ENCODE results near the gene CLDN11. TPM values are rescaled to one million over a fixed set of nuclear protein-coding genes. Genes with fewer than 3 reads are reported as not detected.

CLDN11 gene
- total RNA-seq, 2 donors from 2014 or later: 11.8 to 668 TPM

DNA sequence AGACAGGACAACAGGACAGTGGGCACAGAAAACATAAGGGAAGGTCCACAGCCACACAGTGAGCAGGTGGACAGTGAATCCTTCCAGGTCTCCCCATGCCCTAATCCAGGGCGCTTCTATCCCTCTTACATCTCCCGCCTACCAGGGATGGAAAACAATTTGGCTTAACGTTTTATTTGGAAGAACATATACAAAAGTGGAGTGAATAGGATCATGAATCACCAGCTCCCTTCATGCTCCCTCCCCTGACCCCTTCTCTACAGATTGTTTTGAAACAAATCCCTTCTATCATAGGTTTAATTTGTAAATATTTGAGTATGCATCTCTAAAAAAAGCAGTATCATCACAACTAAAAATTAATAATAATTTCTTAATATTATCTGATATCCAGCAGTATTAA, 52.5 kb downstream of the CLDN11 start:
- Histone ChIP-seq H3K27me3 (replicated peaks; ENCODE audit: insufficient read depth) (no peaks in the 10 kb centered on the region), H3K27ac (no peak overlapping the region), H3K9me3 (no peaks in the 10 kb centered on the region), H3K4me3 (no peak overlapping the region), H3K4me1 (replicated peaks) (peaks cover 12% of the 10 kb centered on the region), H3K36me3 (no peaks in the 10 kb centered on the region)
- 59% methylated on average over 3 of the region's 3 CpGs for WGBS
- no peak for DNase-seq (ENCODE audit: low spot score)
- TF ChIP-seq POLR2AphosphoS5 (IDR thresholded peaks at IDR 0.05): no peak
- TF ChIP-seq POLR2A (IDR thresholded peaks at IDR 0.05): no peak
- TF ChIP-seq, protein P1, sequence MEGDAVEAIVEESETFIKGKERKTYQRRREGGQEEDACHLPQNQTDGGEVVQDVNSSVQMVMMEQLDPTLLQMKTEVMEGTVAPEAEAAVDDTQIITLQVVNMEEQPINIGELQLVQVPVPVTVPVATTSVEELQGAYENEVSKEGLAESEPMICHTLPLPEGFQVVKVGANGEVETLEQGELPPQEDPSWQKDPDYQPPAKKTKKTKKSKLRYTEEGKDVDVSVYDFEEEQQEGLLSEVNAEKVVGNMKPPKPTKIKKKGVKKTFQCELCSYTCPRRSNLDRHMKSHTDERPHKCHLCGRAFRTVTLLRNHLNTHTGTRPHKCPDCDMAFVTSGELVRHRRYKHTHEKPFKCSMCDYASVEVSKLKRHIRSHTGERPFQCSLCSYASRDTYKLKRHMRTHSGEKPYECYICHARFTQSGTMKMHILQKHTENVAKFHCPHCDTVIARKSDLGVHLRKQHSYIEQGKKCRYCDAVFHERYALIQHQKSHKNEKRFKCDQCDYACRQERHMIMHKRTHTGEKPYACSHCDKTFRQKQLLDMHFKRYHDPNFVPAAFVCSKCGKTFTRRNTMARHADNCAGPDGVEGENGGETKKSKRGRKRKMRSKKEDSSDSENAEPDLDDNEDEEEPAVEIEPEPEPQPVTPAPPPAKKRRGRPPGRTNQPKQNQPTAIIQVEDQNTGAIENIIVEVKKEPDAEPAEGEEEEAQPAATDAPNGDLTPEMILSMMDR (IDR thresholded peaks at IDR 0.05): no peak
- intact Hi-C loops (cut with DNase I): no loop called here

GRCh38 chr3:170473358-170473757, 54.7 kb downstream of the CLDN11 start:
- Histone ChIP-seq H3K9me3 (no peaks in the 10 kb centered on the region), H3K27me3 (replicated peaks; ENCODE audit: insufficient read depth) (no peaks in the 10 kb centered on the region), H3K27ac (no peak overlapping the region), H3K4me1 (replicated peaks) (peaks cover 12% of the 10 kb centered on the region), H3K4me3 (no peak overlapping the region), H3K36me3 (no peaks in the 10 kb centered on the region)
- WGBS: 61% methylated on average over 3 of the region's 3 CpGs
- DNase-seq (ENCODE audit: low spot score): no peak
- TF ChIP-seq, protein P1 (IDR thresholded peaks at IDR 0.05): no peak
- no peak for TF ChIP-seq POLR2A (IDR thresholded peaks at IDR 0.05)
- intact Hi-C loops (cut with DNase I): no loop called here

DNA sequence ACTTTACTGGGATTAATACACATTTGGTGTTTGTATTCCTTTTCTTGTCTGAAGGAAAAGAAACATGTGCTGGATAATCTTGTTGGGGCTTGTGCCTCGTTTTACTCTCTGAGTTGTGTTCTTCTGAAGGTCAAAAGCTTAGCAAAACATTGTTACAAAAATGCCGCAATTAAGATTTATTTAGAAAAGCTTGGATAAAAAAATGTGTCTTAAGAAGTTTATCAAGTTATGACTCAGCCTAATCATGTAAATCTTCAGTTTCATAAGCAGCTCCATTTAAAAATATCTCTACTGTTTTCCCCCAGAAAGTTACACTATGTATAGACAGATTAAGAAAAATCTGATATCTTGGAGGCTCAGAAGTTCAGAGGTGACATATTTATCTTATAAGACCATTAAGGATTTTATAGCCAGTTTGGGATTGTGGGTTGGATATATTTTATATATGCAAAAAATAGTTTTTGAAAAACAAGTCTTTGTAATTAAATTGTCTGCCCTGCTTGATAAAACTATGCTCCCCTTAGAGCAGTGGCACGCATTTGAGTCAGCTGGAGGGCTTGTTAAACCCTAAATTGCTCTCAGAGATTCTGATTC, 56.5 kb downstream of the CLDN11 start:
- Histone ChIP-seq H3K36me3 (no peaks in the 10 kb centered on the region), H3K27me3 (replicated peaks; ENCODE audit: insufficient read depth) (no peaks in the 10 kb centered on the region), H3K4me1 (replicated peaks) (no peaks in the 10 kb centered on the region), H3K4me3 (no peak overlapping the region), H3K27ac (no peak overlapping the region), H3K9me3 (no peaks in the 10 kb centered on the region)
- no peak for DNase-seq (ENCODE audit: low spot score)
- WGBS: 45% methylated on average over 3 of the region's 3 CpGs
- intact Hi-C loops (cut with DNase I): no loop called here
- TF ChIP-seq, protein P1 (IDR thresholded peaks at IDR 0.05): no peak
- TF ChIP-seq POLR2AphosphoS5 (IDR thresholded peaks at IDR 0.05) (no peak), POLR2A (IDR thresholded peaks at IDR 0.05) (no peak)

GRCh38 chr3:170476291-170476690, 57.6 kb downstream of the CLDN11 start:
- H3K36me3 ChIP-seq: no peaks in the 10 kb centered on the region
- 84% methylated on average over 6 of the region's 6 CpGs for WGBS
- intact Hi-C loops (cut with DNase I): no loop called here
- no peak for DNase-seq (ENCODE audit: low spot score)
- no peaks in the 10 kb centered on the region for H3K9me3 ChIP-seq
- H3K27me3 ChIP-seq (replicated peaks; ENCODE audit: insufficient read depth): no peaks in the 10 kb centered on the region
- no peak overlapping the region for H3K27ac ChIP-seq
- no peaks in the 10 kb centered on the region for H3K4me1 ChIP-seq (replicated peaks)
- H3K4me3 ChIP-seq: no peak overlapping the region
- no peak for TF ChIP-seq POLR2AphosphoS5 (IDR thresholded peaks at IDR 0.05)
- no peak for TF ChIP-seq POLR2A (IDR thresholded peaks at IDR 0.05)
- TF ChIP-seq, protein P1 (IDR thresholded peaks at IDR 0.05): no peak

GRCh38 chr3:170477395-170477794, 58.7 kb downstream of the CLDN11 start:
- Histone ChIP-seq H3K27ac (no peak overlapping the region), H3K4me1 (replicated peaks) (no peaks in the 10 kb centered on the region), H3K4me3 (no peak overlapping the region), H3K9me3 (no peaks in the 10 kb centered on the region), H3K27me3 (replicated peaks; ENCODE audit: insufficient read depth) (no peaks in the 10 kb centered on the region), H3K36me3 (no peaks in the 10 kb centered on the region)
- WGBS: 66% methylated on average over 2 of the region's 2 CpGs
- TF ChIP-seq POLR2AphosphoS5 (IDR thresholded peaks at IDR 0.05) (no peak), POLR2A (IDR thresholded peaks at IDR 0.05) (no peak)
- TF ChIP-seq, protein P1 (IDR thresholded peaks at IDR 0.05): no peak
- intact Hi-C loops (cut with DNase I): no loop called here
- DNase-seq (ENCODE audit: low spot score): no peak

Measured in prostate gland (tissue), 2 donors.